22Rv1 (cell line): ENCODE data around the gene BAZ2B.

Experiments
- CTCF ChIP-seq: fragments of 450-650 bp; IDR thresholded peaks from 2 replicates; pipeline ENCODE4 v1.5.1; 2017; ENCODE audit warnings: mild to moderate bottlenecking
- ZFX ChIP-seq: fragments of 450-650 bp; IDR thresholded peaks from 2 replicates; pipeline ENCODE4 v1.6.1; 2017; ENCODE audit warnings: antibody characterized with exemption, borderline replicate concordance

GRCh38 chr2:159462961-159463360, 153.4 kb downstream of the BAZ2B start:
- TF ChIP-seq CTCF: no peak
- TF ChIP-seq ZFX: no peak
